ENCODE results near the gene FCN2.

FCN2 gene

GRCh38 chr9:134933076-134933659, 52.6 kb downstream of the FCN2 start:
- DNase-seq (ENCODE audit: low read depth), result no peak

GRCh38 chr9:134935056-134935640, 54.5 kb downstream of the FCN2 start:
- DNase-seq (ENCODE audit: low read depth), result no peak

GRCh38 chr9:134935701-134936345, 55.2 kb downstream of the FCN2 start:
- DNase-seq (ENCODE audit: low read depth), result no peak

GRCh38 chr9:134936346-134937163, 55.9 kb downstream of the FCN2 start:
- DNase-seq (ENCODE audit: low read depth), result no peak
